ENCODE data around the gene RIMS4. TPM values are rescaled to one million over a fixed set of nuclear protein-coding genes. Genes with fewer than 3 reads are reported as not detected.

The RIMS4 gene
- total RNA-seq, 2 experiments from 2014 or later = 0.08 TPM; not detected in 1

DNA sequence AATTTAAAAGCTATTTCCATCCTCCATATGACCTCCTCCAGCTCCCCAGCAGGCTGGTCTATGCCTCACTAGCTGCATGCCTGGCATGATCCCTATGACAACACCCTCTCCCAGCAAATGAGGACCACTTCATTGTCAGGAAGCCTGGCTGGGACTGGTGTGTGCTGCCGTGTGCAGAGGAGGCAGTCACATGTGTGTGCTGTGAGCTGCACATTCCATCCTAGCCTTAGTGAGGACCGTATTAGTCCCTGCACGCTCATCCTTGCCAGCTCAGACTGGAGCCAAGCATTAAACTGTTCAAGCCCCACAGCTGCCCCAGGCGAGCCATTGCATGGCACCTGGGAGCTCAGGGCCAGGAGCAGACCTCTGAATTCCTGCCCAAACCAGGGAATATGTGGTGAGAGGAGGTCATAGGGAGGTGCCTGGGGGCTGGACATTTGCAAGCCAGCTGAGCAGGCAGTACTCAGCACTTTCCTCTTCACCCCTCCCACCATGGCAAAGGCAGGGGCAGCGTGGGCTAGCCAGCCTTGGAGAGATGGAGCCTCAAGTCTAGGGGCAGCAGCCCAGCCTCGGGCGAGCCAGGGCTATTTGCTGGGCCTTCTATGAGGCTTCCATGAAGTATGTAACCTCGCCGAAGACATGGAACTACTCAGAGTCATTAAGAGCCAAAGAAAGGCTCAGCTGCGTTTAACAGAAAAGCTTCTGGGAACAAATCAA is 103.9 kb downstream of the RIMS4 start:
- H3K4me3 Mint-ChIP-seq = no peak overlapping the region
- H3K36me3 Mint-ChIP-seq = no peaks in the 10 kb centered on the region
- no peaks in the 10 kb centered on the region for H3K9me3 Mint-ChIP-seq
- no peak overlapping the region for H3K27ac Mint-ChIP-seq
- H3K4me1 Mint-ChIP-seq = no peaks in the 10 kb centered on the region
- no peaks in the 10 kb centered on the region for H3K27me3 Mint-ChIP-seq
- no peak for DNase-seq

- H3K36me3 Mint-ChIP-seq = no peaks in the 10 kb centered on the region
- no peak for DNase-seq
These were observed 104.8 kb downstream of the RIMS4 start for GRCh38 chr20:44705364-44706094.

DNA sequence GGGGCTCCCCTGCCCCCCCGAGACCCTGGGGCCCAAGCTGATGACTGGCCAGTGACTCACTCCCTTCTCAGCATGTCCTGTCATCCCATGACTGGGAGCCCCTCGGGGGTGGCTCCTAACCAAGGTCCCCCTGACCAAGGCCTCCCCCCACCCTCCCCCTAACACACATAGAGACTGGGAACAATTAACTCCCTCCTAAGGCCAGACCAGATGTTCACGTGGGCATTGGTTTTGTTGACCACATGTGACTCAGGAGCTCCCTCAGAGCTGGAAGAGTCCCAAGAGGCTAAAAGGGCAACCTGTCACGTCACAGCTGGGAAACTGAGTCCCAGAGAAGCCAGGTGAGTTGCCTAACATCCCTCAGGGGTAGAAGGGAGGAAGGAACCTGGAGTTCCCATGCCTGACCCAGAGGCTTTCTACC is 105.8 kb downstream of the RIMS4 start:
- H3K4me3 Mint-ChIP-seq = no peak overlapping the region
- no peak overlapping the region for H3K27ac Mint-ChIP-seq
- DNase-seq = no peak
- no peaks in the 10 kb centered on the region for H3K4me1 Mint-ChIP-seq
- H3K27me3 Mint-ChIP-seq = no peaks in the 10 kb centered on the region
- no peaks in the 10 kb centered on the region for H3K36me3 Mint-ChIP-seq
- H3K9me3 Mint-ChIP-seq = no peaks in the 10 kb centered on the region

More at GRCh38 chr20:44705364-44706094, 104.8 kb downstream of the RIMS4 start:
- no peaks in the 10 kb centered on the region for H3K27me3 Mint-ChIP-seq
- H3K4me1 Mint-ChIP-seq = no peaks in the 10 kb centered on the region
- no peak overlapping the region for H3K27ac Mint-ChIP-seq
- no peaks in the 10 kb centered on the region for H3K9me3 Mint-ChIP-seq
- no peak overlapping the region for H3K4me3 Mint-ChIP-seq

DNA sequence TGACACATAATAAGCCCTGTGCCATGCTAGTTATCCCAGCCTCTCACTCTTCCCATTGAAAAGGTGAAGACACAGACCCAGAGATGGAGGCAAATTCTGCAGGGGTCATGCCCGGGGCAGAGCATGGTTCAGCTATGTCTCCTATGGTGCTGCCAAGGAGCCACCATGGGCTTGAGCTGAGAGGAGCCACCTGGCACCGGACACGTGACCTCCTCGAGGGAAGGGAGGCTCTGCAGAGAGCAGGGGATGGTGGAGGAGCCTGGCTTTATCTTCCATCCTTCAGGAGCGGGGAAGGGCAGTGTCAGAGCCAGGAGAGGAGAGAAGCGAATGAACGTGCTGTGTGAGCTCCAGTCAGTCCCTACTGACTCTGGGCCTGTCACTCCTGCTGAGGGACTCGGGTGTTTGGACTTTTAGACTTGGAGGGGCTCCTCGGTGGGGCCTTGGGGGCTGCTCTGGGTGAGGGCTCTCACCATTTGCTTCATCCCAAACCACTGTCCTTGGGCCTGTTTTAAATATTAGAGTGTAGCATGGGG is 106.3 kb downstream of the RIMS4 start:
- Mint-ChIP-seq H3K4me1 (no peaks in the 10 kb centered on the region), H3K36me3 (no peaks in the 10 kb centered on the region), H3K27ac (no peak overlapping the region), H3K9me3 (no peaks in the 10 kb centered on the region), H3K27me3 (no peaks in the 10 kb centered on the region), H3K4me3 (no peak overlapping the region)
- DNase-seq = no peak

DNA sequence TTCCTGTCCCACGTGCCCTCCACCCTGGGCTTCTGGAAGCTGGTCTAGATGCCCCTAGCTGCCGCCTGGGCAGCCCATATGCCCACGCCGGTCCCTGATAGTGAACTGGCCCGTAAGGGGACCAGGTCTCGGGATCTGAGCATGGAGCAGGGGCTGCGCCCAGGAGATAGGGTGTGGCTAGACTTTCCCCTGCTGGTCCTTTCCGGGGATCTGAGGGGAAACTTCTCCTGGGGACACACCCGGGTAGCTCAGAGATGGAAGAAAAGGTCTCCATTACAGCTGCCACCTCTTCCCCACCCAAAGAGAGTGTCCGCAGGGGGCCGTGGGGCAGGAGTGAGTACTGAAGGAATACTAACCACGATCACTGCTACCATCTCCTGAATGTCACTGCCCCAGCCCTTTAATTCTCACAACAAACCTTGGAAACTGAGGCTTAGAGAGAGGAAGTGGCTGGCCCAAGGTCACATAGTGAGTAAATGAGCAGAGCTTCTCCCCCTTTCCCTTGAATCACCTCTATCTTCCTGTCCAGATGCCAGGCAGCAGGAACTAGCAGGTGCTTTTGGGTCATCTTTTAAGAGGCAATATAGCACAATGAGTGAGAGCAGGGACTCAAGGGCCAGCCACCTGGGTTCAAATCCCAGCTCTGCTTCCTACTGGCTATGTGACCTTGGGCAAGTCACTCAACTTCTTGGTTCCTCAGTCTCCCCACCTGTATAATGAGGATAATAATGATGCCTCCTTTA is 107.0 kb downstream of the RIMS4 start:
- Mint-ChIP-seq H3K4me3 (no peak overlapping the region), H3K27ac (no peak overlapping the region), H3K4me1 (no peaks in the 10 kb centered on the region), H3K9me3 (no peaks in the 10 kb centered on the region), H3K27me3 (no peaks in the 10 kb centered on the region), H3K36me3 (no peaks in the 10 kb centered on the region)
- DNase-seq = no peak

DNA sequence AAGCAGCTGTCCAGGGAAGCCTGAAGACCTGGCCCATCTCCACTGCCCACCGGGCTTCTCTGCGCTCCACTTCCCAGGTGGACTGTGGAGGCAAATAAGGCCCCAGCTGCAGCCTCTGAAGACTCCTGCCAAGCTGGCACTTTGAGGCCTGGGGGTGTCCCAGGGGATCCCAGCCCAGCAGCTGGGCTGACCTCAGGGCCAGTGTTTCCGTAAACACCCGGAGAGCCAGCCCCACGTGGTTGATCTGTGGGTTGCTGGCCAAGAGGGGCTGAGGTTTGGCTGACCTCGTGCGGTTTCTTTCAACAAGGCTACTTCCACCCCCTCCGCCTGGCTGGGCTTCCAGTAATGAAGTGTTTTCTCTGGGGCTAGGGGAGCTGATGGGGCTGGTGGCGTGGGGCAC is 107.6 kb downstream of the RIMS4 start:
- Mint-ChIP-seq H3K9me3 (no peaks in the 10 kb centered on the region), H3K27me3 (no peaks in the 10 kb centered on the region), H3K27ac (no peak overlapping the region), H3K4me1 (no peaks in the 10 kb centered on the region), H3K36me3 (no peaks in the 10 kb centered on the region), H3K4me3 (no peak overlapping the region)
- DNase-seq = no peak

GRCh38 chr20:44701858-44702256 is 108.5 kb downstream of the RIMS4 start:
- no peak for DNase-seq
- no peaks in the 10 kb centered on the region for H3K4me1 Mint-ChIP-seq
- H3K27ac Mint-ChIP-seq = no peak overlapping the region
- H3K4me3 Mint-ChIP-seq = no peak overlapping the region
- H3K9me3 Mint-ChIP-seq = no peaks in the 10 kb centered on the region
- no peaks in the 10 kb centered on the region for H3K36me3 Mint-ChIP-seq
- H3K27me3 Mint-ChIP-seq = no peaks in the 10 kb centered on the region

Other genes with a start within 250 kb of the RIMS4 start
- 1 to 10 TPM; 8.8 to 9.2 TPM for gene PKIG, start 228.0 kb downstream of the RIMS4 start, total RNA-seq
- gene ADA, start 158.8 kb downstream of the RIMS4 start, total RNA-seq = 10 to 100 TPM; 25.6 to 27.0 TPM
- not detected for gene CCN5, start 95.2 kb downstream of the RIMS4 start, total RNA-seq
- under 1 TPM; 0.31 to 0.48 TPM for gene KCNK15, start 64.7 kb downstream of the RIMS4 start, total RNA-seq
- 100 to 1,000 TPM; 247 TPM for gene YWHAB, start 75.2 kb upstream of the RIMS4 start, total RNA-seq
- gene PABPC1L, start 99.5 kb upstream of the RIMS4 start, total RNA-seq = 10 to 100 TPM; 75.3 to 79.3 TPM
- gene TOMM34, start 149.9 kb upstream of the RIMS4 start, total RNA-seq = 10 to 100 TPM; 72.9 to 75.1 TPM
- 100 to 1,000 TPM; 180 to 198 TPM for gene STK4, start 156.0 kb upstream of the RIMS4 start, total RNA-seq

Measured in activated naive CD8-positive, alpha-beta T cell treated with anti-CD3 and anti-CD28 coated beads for 36 hours (primary cell).